CD4-positive, alpha-beta T cell treated with Interleukin-1 beta for 1 hour (primary cell): ENCODE results near the gene KIF7.
"Not testable (repeated sequence)": the region's sequence is repeated elsewhere in the genome, so short reads cannot be mapped to it uniquely, and the experiment has no call there.

ENCODE experiments used
- DNase-seq, 2 donors: peaks; one replicate each; pipeline ENCODE4 v3.0.0-alpha.2; 2020 to 2022

KIF7 gene

GRCh38 chr15:89611317-89611716 is 44.0 kb downstream of the KIF7 start:
- DNase-seq = no peak

DNA sequence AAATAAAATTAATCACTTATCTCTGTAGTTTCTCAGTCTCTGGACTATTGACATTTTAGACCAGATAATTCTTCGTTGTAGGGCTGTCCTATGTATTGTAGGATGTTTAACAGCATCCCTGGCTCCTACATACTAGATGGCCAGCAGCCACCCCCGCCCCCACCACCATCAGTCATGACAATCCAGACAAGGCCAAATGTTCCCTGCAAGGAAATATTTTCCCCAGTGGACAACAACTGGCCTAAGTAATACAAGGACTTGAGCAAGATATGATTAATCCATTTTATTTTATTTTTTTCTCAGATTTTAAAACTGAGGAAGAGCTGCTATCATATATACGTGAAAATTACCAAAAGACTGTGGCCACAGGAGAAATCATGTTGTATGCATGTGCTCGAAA is 56.2 kb downstream of the KIF7 start:
- no peak for DNase-seq

GRCh38 chr15:89593018-89593417 is 62.2 kb downstream of the KIF7 start:
- no peak for DNase-seq

DNA sequence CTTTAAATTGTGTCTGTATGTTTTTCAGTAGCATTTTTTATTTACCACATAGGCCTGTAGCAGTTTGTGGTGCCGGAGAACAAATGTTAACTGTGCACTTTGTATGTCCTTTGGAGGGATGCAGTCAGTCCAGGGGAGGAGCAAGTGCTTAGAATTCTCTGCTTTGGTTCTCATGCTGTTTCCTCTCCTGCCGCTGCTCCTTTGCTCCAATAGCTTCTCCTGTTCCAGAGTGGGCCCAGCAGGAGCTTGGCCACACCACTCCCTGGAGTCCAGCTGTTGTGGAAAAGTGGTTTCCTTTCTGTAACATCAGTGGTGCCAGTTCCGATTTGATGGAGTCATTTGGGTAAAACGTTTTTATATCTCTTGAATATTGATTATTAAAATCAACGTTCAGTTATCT is 63.4 kb downstream of the KIF7 start:
- DNase-seq = no peak

DNA sequence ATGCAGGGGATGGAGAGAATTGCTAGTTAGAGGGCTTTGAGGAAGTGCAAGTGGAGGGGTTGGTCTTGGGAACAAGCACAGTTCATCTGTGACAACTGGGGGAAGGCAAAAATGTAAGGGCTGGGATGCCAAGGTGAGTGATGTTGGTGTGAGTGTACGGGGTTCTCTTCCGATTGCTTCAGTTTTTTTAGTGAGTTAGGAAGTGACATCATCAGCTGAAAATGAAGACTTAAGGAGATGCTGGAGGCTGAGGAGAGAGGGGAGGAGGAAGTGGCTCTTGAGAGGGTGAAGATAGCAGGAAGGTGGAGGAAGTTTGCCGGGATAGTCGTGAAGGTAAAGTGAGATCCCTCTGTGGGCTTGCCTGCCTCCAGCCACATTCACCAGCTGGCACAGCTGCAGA is 67.3 kb downstream of the KIF7 start:
- no peak for DNase-seq

GRCh38 chr15:89586651-89587050 is 68.6 kb downstream of the KIF7 start:
- no peak for DNase-seq

DNA sequence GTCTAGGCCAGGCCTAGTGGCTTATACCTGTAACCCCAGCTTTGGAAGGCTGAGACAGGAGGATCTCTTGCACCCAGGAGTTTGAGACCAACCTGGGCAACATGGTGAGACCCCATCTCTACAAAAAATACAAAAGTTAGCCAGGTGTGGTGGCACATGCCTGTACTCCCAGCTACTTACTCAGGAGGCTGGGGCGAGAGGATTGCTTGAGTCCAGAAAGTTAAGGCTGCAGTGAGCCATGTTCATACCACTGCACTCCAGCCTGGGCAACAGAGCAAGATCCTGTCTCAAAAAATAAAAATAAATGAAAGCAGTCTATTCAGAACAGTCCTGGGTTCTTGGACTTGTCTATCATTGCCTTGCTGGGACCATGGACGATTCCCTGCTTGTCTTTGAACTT is 74.5 kb downstream of the KIF7 start:
- DNase-seq = not testable (repeated sequence)

- no peak for DNase-seq
These were observed 77.1 kb downstream of the KIF7 start for GRCh38 chr15:89578146-89578545.
